Neural cell (in vitro differentiated cells): ENCODE results near the gene MAGI2. TPM values are rescaled to one million over a fixed set of nuclear protein-coding genes. Genes with fewer than 3 reads are reported as not detected.

Source experiments
- H2AFZ ChIP-seq: fragments of 200-600, 300-800 bp; sonication (generic), shearing (Covaris generic); 2 replicates; pipeline ENCODE4 v1.6.0; 2014; ENCODE audit warnings: low read depth, mild to moderate bottlenecking, antibody characterized with exemption, low read length, moderate library complexity
- H3F3A ChIP-seq: fragments of 200-600 bp; shearing (Covaris generic); 2 replicates; pipeline ENCODE4 v1.6.1; 2016; ENCODE audit warnings: mild to moderate bottlenecking, moderate library complexity, mixed read lengths, antibody characterized with exemption, low read length; ENCODE audit not compliant: insufficient read depth, poor library complexity, severe bottlenecking
- H3K27ac ChIP-seq: fragments of 200-600, 300-800 bp; sonication (generic), shearing (Covaris generic); 2 replicates; pipeline ENCODE4 v1.5.1; 2014; ENCODE audit warnings: mild to moderate bottlenecking, low read length, moderate library complexity
- H3K27me3 ChIP-seq: fragments of 300-800, 200-600 bp; sonication (generic), shearing (Covaris generic); 2 replicates; pipeline ENCODE4 v1.6.0; 2014; ENCODE audit warnings: mild to moderate bottlenecking, low read depth, low read length, moderate library complexity; ENCODE audit not compliant: insufficient read depth
- H3K36me3 ChIP-seq: fragments of 300-800, 200-600 bp; sonication (generic), shearing (Covaris generic); 2 replicates; pipeline ENCODE4 v1.5.1; 2014; ENCODE audit warnings: mild to moderate bottlenecking, antibody characterized with exemption, low read length, moderate library complexity; ENCODE audit not compliant: insufficient read depth
- H3K4me2 ChIP-seq: fragments of 300-800, 200-600 bp; sonication (generic), shearing (Covaris generic); 2 replicates; pipeline ENCODE4 v1.6.0; 2014; ENCODE audit warnings: mild to moderate bottlenecking, low read length
- H3K4me3 ChIP-seq: fragments of 300-800, 200-600 bp; sonication (generic), shearing (Covaris generic); 2 replicates; pipeline ENCODE4 v1.5.1; 2014; ENCODE audit warnings: mild to moderate bottlenecking, low read length, moderate library complexity
- H3K79me2 ChIP-seq: fragments of 200-600 bp; shearing (Covaris generic); replicated peaks from 2 replicates; pipeline ENCODE4 v1.6.0; 2014; ENCODE audit warnings: mild to moderate bottlenecking, low read length, moderate library complexity; ENCODE audit not compliant: insufficient read depth
- H3K9ac ChIP-seq: fragments of 300-800, 200-600 bp; sonication (generic), shearing (Covaris generic); 2 replicates; pipeline ENCODE4 v1.6.1; 2016; ENCODE audit warnings: mild to moderate bottlenecking, low read length, mixed read lengths
- H3K9me2 ChIP-seq: fragments of 200-600 bp; shearing (Covaris generic); 2 replicates; pipeline ENCODE4 v1.6.1; 2016; ENCODE audit warnings: mild to moderate bottlenecking, low read length, mixed read lengths; ENCODE audit not compliant: insufficient read depth
- H3K9me3 ChIP-seq: fragments of 200-600, 300-800 bp; sonication (generic), shearing (Covaris generic); 2 replicates; pipeline ENCODE4 v1.6.1; 2016; ENCODE audit warnings: mild to moderate bottlenecking, mixed run types, low read length, moderate library complexity, mixed read lengths
- H4K20me1 ChIP-seq: fragments of 200-600 bp; shearing (Covaris generic); 2 replicates; pipeline ENCODE4 v1.6.1; 2016; ENCODE audit warnings: mild to moderate bottlenecking, mixed run types; ENCODE audit not compliant: insufficient read depth
- EP300 ChIP-seq: fragments of 450-650 bp; conservative IDR thresholded peaks from 2 replicates; pipeline ENCODE4 v1.6.1; 2014; ENCODE audit warnings: antibody characterized with exemption, mild to moderate bottlenecking, moderate library complexity; ENCODE audit not compliant: poor library complexity, severe bottlenecking
- EZH2 ChIP-seq: fragments of 200-600, 300-800 bp; shearing (Covaris generic), sonication (generic); IDR thresholded peaks from 2 replicates; pipeline ENCODE4 v1.6.1; 2014; ENCODE audit warnings: antibody characterized with exemption, low read length, borderline replicate concordance, mild to moderate bottlenecking; ENCODE audit not compliant: insufficient read depth, poor library complexity, severe bottlenecking
- MXI1 ChIP-seq: fragments of 450-650 bp; conservative IDR thresholded peaks from 2 replicates; pipeline ENCODE4 v1.6.1; 2014; ENCODE audit warnings: antibody characterized with exemption, mild to moderate bottlenecking; ENCODE audit not compliant: poor library complexity, severe bottlenecking
- POLR2AphosphoS5 ChIP-seq: IDR thresholded peaks from 2 replicates; pipeline ENCODE4 v1.6.1; 2012
- RAD21 ChIP-seq: fragments of 450-650 bp; conservative IDR thresholded peaks from 2 replicates; pipeline ENCODE4 v1.6.1; 2014; ENCODE audit warnings: antibody characterized with exemption, mild to moderate bottlenecking, moderate library complexity
- SMC3 ChIP-seq: fragments of 450-650 bp; conservative IDR thresholded peaks from 2 replicates; pipeline ENCODE4 v1.6.1; 2014; ENCODE audit warnings: antibody characterized with exemption, mild to moderate bottlenecking, moderate library complexity; ENCODE audit not compliant: poor library complexity
- TAF1 ChIP-seq: IDR thresholded peaks from 2 replicates; pipeline ENCODE4 v1.6.1; 2012; ENCODE audit warnings: low read depth
- polyA plus RNA-seq: library from polyadenylated mRNA; depleted of rRNA; stranded (reverse); fragments of >200 nt; gene quantifications from 2 replicates; pipeline ENCODE4 v1.2.3, GENCODE V29; 2014
- TF ChIP-seq, protein P1 (sequence below): fragments of 450-650 bp; IDR thresholded peaks from 2 replicates; pipeline ENCODE4 v1.5.1; 2014; ENCODE audit warnings: antibody characterized with exemption, mild to moderate bottlenecking, moderate library complexity; ENCODE audit not compliant: poor library complexity, severe bottlenecking
- TF ChIP-seq, protein P2 (sequence below): IDR thresholded peaks from 2 replicates; pipeline ENCODE4 v1.6.1; 2012; ENCODE audit warnings: borderline replicate concordance

The MAGI2 gene
- polyA plus RNA-seq, 1 donor from 2014 or later = 19.3 TPM

DNA sequence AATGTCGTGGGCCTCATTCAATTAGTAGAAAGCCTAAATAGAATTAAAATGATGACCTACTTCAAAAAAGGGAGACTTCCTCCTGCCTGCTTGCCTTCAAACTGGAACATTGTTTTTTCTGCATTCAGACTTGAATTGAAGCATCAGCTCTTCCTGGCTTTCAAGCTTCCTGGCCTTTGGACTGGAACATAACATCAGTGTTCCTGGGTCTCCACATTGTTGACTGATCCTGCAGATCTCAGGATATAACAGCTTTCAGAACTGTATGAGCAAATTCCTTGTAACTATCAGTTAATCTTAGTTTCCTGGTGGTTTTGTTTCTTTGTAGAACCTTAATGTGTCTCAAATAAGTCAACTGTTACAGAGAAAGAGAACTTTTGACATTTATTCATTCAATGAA, 18.6 kb downstream of the MAGI2 start:
- no peaks in the 10 kb centered on the region for H3K36me3 ChIP-seq
- no peaks in the 10 kb centered on the region for H3K9me3 ChIP-seq
- H4K20me1 ChIP-seq = no peaks in the 10 kb centered on the region
- no peaks in the 10 kb centered on the region for H3K27me3 ChIP-seq
- H2AFZ ChIP-seq = no peak overlapping the region
- H3K4me3 ChIP-seq = no peak overlapping the region
- H3K9me2 ChIP-seq = no peaks in the 10 kb centered on the region
- H3K79me2 ChIP-seq = no peaks in the 10 kb centered on the region
- no peak overlapping the region for H3K4me2 ChIP-seq
- no peak overlapping the region for H3K9ac ChIP-seq
- H3F3A ChIP-seq = no peaks in the 10 kb centered on the region
- H3K27ac ChIP-seq = no peak overlapping the region
- TF ChIP-seq EP300 (no peak), EZH2 (no peak), POLR2AphosphoS5 (no peak), SMC3 (no peak)
- TF ChIP-seq, protein P1, sequence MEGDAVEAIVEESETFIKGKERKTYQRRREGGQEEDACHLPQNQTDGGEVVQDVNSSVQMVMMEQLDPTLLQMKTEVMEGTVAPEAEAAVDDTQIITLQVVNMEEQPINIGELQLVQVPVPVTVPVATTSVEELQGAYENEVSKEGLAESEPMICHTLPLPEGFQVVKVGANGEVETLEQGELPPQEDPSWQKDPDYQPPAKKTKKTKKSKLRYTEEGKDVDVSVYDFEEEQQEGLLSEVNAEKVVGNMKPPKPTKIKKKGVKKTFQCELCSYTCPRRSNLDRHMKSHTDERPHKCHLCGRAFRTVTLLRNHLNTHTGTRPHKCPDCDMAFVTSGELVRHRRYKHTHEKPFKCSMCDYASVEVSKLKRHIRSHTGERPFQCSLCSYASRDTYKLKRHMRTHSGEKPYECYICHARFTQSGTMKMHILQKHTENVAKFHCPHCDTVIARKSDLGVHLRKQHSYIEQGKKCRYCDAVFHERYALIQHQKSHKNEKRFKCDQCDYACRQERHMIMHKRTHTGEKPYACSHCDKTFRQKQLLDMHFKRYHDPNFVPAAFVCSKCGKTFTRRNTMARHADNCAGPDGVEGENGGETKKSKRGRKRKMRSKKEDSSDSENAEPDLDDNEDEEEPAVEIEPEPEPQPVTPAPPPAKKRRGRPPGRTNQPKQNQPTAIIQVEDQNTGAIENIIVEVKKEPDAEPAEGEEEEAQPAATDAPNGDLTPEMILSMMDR = no peak

DNA sequence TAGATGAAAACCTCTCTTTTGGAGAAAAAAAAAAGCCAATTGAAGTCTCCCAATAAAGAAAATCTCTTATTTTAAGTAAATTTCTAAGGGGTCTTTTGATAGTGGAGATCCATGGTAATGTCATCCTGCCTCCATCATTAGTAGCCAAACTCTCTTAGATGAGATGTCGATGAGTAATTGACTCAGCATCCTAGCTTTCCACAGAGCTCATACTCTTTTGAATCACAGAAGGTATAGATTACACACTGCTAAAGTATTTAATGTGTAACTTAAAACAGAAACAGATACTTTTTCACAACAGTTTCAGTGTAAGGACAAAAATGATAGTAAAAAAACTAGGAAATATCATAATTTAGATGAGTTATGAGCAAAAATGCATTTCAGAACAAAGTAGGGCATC, 19.4 kb downstream of the MAGI2 start:
- no peak overlapping the region for H3K9ac ChIP-seq
- no peaks in the 10 kb centered on the region for H3K9me2 ChIP-seq
- H3K27me3 ChIP-seq = no peaks in the 10 kb centered on the region
- H3K4me3 ChIP-seq = no peak overlapping the region
- H4K20me1 ChIP-seq = no peaks in the 10 kb centered on the region
- no peak overlapping the region for H2AFZ ChIP-seq
- H3K79me2 ChIP-seq = no peaks in the 10 kb centered on the region
- H3K36me3 ChIP-seq = no peaks in the 10 kb centered on the region
- no peaks in the 10 kb centered on the region for H3K9me3 ChIP-seq
- no peak overlapping the region for H3K4me2 ChIP-seq
- H3F3A ChIP-seq = no peaks in the 10 kb centered on the region
- no peak for TF ChIP-seq TAF1
- TF ChIP-seq SMC3 = no peak
- no peak for TF ChIP-seq MXI1
- no peak for TF ChIP-seq RAD21
- no peak for TF ChIP-seq EP300
- TF ChIP-seq EZH2 = no peak
- TF ChIP-seq, protein P1 = no peak
- no peak for TF ChIP-seq POLR2AphosphoS5
- TF ChIP-seq, protein P2, sequence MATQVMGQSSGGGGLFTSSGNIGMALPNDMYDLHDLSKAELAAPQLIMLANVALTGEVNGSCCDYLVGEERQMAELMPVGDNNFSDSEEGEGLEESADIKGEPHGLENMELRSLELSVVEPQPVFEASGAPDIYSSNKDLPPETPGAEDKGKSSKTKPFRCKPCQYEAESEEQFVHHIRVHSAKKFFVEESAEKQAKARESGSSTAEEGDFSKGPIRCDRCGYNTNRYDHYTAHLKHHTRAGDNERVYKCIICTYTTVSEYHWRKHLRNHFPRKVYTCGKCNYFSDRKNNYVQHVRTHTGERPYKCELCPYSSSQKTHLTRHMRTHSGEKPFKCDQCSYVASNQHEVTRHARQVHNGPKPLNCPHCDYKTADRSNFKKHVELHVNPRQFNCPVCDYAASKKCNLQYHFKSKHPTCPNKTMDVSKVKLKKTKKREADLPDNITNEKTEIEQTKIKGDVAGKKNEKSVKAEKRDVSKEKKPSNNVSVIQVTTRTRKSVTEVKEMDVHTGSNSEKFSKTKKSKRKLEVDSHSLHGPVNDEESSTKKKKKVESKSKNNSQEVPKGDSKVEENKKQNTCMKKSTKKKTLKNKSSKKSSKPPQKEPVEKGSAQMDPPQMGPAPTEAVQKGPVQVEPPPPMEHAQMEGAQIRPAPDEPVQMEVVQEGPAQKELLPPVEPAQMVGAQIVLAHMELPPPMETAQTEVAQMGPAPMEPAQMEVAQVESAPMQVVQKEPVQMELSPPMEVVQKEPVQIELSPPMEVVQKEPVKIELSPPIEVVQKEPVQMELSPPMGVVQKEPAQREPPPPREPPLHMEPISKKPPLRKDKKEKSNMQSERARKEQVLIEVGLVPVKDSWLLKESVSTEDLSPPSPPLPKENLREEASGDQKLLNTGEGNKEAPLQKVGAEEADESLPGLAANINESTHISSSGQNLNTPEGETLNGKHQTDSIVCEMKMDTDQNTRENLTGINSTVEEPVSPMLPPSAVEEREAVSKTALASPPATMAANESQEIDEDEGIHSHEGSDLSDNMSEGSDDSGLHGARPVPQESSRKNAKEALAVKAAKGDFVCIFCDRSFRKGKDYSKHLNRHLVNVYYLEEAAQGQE = no peak
- H3K27ac ChIP-seq = no peak overlapping the region
